Measurements from ENCODE around the gene CPEB2.

The CPEB2 gene

GRCh38 chr4:15012017-15012788 is 9.9 kb downstream of the CPEB2 start:
- H3K36me3 ChIP-seq (ENCODE audit: control insufficient read depth, insufficient read depth, low read length) = no peaks in the 10 kb centered on the region
- H3K27me3 ChIP-seq (ENCODE audit: control insufficient read depth, insufficient read depth, low read length) = no peaks in the 10 kb centered on the region
- no peaks in the 10 kb centered on the region for H3K4me1 ChIP-seq (ENCODE audit: control insufficient read depth, insufficient read depth, low read length)
- H3K4me3 ChIP-seq (ENCODE audit: low read length) = no peak overlapping the region
- H3K9ac ChIP-seq (ENCODE audit: low read length) = no peak overlapping the region
- no peaks in the 10 kb centered on the region for H3K9me3 ChIP-seq (ENCODE audit: control insufficient read depth, low read length)

GRCh38 chr4:15013585-15013984 is 11.3 kb downstream of the CPEB2 start:
- no peaks in the 10 kb centered on the region for H3K9me3 ChIP-seq (ENCODE audit: control insufficient read depth, low read length)
- no peaks in the 10 kb centered on the region for H3K4me1 ChIP-seq (ENCODE audit: control insufficient read depth, insufficient read depth, low read length)
- H3K4me3 ChIP-seq (ENCODE audit: low read length) = no peak overlapping the region
- no peak overlapping the region for H3K9ac ChIP-seq (ENCODE audit: low read length)
- H3K27me3 ChIP-seq (ENCODE audit: control insufficient read depth, insufficient read depth, low read length) = no peaks in the 10 kb centered on the region
- H3K36me3 ChIP-seq (ENCODE audit: control insufficient read depth, insufficient read depth, low read length) = no peaks in the 10 kb centered on the region

DNA sequence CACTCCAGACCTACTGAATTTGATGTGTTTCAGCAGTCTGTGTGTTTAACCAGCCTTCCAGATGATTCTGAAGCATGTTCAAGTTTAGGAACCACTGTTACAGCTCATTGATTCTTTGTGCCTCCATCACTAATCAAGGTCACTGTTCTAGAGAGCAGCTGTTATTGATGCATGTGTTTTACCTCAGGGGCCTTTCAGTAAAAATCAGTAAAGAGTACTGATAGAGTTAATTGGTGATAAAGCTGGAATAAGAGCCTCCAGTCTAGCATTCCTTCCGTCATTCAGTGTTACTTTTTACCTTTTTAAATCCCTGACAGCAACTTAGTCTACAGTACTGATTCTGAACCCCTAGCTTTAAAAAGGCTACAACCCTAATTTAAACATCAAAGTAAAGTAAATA is 12.9 kb downstream of the CPEB2 start:
- Histone ChIP-seq H3K4me3 (ENCODE audit: low read length) (no peak overlapping the region), H3K9ac (ENCODE audit: low read length) (no peak overlapping the region), H3K27me3 (ENCODE audit: control insufficient read depth, insufficient read depth, low read length) (no peaks in the 10 kb centered on the region), H3K9me3 (ENCODE audit: control insufficient read depth, low read length) (no peaks in the 10 kb centered on the region), H3K4me1 (ENCODE audit: control insufficient read depth, insufficient read depth, low read length) (no peaks in the 10 kb centered on the region), H3K36me3 (ENCODE audit: control insufficient read depth, insufficient read depth, low read length) (no peaks in the 10 kb centered on the region)

- Histone ChIP-seq H3K4me3 (ENCODE audit: low read length) (no peak overlapping the region), H3K27me3 (ENCODE audit: control insufficient read depth, insufficient read depth, low read length) (no peaks in the 10 kb centered on the region), H3K9me3 (ENCODE audit: control insufficient read depth, low read length) (no peaks in the 10 kb centered on the region), H3K9ac (ENCODE audit: low read length) (no peak overlapping the region), H3K4me1 (ENCODE audit: control insufficient read depth, insufficient read depth, low read length) (no peaks in the 10 kb centered on the region), H3K36me3 (ENCODE audit: control insufficient read depth, insufficient read depth, low read length) (no peaks in the 10 kb centered on the region)
Measured at GRCh38 chr4:15018361-15018760, 16.1 kb downstream of the CPEB2 start.

GRCh38 chr4:15020502-15021286 is 18.4 kb downstream of the CPEB2 start:
- Histone ChIP-seq H3K9ac (ENCODE audit: low read length) (no peak overlapping the region), H3K27me3 (ENCODE audit: control insufficient read depth, insufficient read depth, low read length) (no peaks in the 10 kb centered on the region), H3K4me3 (ENCODE audit: low read length) (no peak overlapping the region), H3K9me3 (ENCODE audit: control insufficient read depth, low read length) (no peaks in the 10 kb centered on the region), H3K4me1 (ENCODE audit: control insufficient read depth, insufficient read depth, low read length) (no peaks in the 10 kb centered on the region), H3K36me3 (ENCODE audit: control insufficient read depth, insufficient read depth, low read length) (no peaks in the 10 kb centered on the region)

- Histone ChIP-seq H3K4me3 (ENCODE audit: low read length) (no peak overlapping the region), H3K36me3 (ENCODE audit: control insufficient read depth, insufficient read depth, low read length) (no peaks in the 10 kb centered on the region), H3K27me3 (ENCODE audit: control insufficient read depth, insufficient read depth, low read length) (no peaks in the 10 kb centered on the region), H3K4me1 (ENCODE audit: control insufficient read depth, insufficient read depth, low read length) (no peaks in the 10 kb centered on the region), H3K9ac (ENCODE audit: low read length) (no peak overlapping the region), H3K9me3 (ENCODE audit: control insufficient read depth, low read length) (no peaks in the 10 kb centered on the region)
Measured at GRCh38 chr4:15021311-15021710, 19.0 kb downstream of the CPEB2 start.

DNA sequence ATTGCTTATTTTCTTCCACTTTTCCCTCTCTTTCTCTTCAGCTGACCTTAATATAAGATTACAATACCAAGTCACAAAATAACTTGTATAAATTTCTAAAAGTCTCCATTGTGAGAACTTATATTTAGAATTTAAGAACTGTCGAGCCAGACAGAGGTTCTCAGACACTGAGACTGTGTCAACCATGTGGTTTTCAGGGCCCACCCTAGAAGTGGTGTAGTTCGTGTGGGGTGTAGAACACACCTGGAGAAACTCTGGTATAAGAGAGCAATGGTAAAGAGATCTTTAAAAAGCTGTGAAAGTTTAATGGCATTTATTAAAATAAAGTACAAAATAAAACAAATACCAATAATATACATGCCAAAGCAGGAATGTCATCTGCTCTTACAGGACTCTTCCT is 19.7 kb downstream of the CPEB2 start:
- Histone ChIP-seq H3K4me3 (ENCODE audit: low read length) (no peak overlapping the region), H3K9ac (ENCODE audit: low read length) (no peak overlapping the region), H3K4me1 (ENCODE audit: control insufficient read depth, insufficient read depth, low read length) (no peaks in the 10 kb centered on the region), H3K9me3 (ENCODE audit: control insufficient read depth, low read length) (no peaks in the 10 kb centered on the region), H3K36me3 (ENCODE audit: control insufficient read depth, insufficient read depth, low read length) (no peaks in the 10 kb centered on the region), H3K27me3 (ENCODE audit: control insufficient read depth, insufficient read depth, low read length) (no peaks in the 10 kb centered on the region)

DNA sequence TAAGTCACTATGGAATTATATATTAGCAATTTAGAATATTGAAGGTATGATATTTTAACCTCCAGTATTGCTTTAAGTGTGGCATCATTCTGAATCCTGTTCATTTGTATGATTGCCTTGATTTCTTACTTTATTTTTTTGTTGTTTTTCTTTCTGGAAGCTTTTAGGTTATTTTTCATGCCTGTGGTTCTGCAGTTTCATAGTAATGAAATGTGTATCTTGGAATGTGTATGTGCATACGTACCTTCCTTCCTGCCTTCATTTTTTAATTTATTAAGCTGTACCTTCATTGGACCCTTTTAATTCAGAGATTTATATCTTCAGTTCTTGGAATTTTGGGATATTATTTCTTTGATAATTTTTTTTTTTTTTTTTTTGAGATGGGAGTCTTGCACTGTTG is 22.1 kb downstream of the CPEB2 start:
- H3K36me3 ChIP-seq (ENCODE audit: control insufficient read depth, insufficient read depth, low read length) = no peaks in the 10 kb centered on the region
- H3K4me3 ChIP-seq (ENCODE audit: low read length) = no peak overlapping the region
- no peaks in the 10 kb centered on the region for H3K4me1 ChIP-seq (ENCODE audit: control insufficient read depth, insufficient read depth, low read length)
- H3K9me3 ChIP-seq (ENCODE audit: control insufficient read depth, low read length) = no peaks in the 10 kb centered on the region
- no peak overlapping the region for H3K9ac ChIP-seq (ENCODE audit: low read length)
- no peaks in the 10 kb centered on the region for H3K27me3 ChIP-seq (ENCODE audit: control insufficient read depth, insufficient read depth, low read length)

DNA sequence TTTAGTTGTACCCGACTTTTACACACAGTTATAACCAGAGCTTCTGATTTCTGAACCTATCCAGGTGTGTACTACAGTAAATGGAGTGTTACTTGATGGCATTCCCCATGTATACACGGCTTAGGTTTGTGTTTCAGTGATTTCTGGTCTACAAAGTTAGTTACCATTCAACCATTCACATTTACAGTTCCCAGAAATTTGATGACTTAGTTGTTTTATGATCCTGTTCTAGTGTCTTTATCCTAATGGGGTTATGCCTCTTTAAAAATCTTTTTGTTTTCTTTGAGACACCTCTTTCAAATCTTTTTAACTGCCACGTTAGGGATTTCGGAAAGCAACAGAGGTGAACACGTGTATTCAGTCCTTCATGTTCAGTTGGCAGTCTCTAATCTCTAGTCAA is 23.4 kb downstream of the CPEB2 start:
- Histone ChIP-seq H3K4me3 (ENCODE audit: low read length) (no peak overlapping the region), H3K9me3 (ENCODE audit: control insufficient read depth, low read length) (no peaks in the 10 kb centered on the region), H3K9ac (ENCODE audit: low read length) (no peak overlapping the region), H3K27me3 (ENCODE audit: control insufficient read depth, insufficient read depth, low read length) (no peaks in the 10 kb centered on the region), H3K36me3 (ENCODE audit: control insufficient read depth, insufficient read depth, low read length) (no peaks in the 10 kb centered on the region), H3K4me1 (ENCODE audit: control insufficient read depth, insufficient read depth, low read length) (no peaks in the 10 kb centered on the region)

DNA sequence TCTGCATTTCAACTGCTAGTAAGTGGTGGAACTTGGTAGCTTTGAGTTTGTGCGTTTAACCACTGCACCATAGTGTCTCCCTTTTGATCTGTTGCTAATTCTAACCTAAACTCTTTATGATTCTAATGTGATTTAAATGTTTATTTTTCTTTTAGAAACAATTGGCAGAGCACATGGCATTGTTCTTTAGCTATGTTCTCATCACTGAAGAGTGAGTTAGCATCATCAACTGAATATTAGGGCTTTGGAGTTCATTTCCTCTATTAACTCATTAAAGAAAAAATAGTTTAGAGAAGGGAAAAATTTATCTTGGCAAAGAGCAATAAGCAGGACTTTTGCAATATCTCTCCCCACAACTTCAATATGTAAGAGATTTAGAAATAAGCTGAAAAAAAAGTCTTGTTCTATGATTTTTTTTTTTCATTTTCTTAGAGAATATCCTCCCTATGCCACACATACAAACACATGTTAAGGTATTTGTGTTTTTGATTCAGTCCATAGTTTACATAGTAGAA is 25.7 kb downstream of the CPEB2 start:
- no peak overlapping the region for H3K4me3 ChIP-seq (ENCODE audit: low read length)
- no peaks in the 10 kb centered on the region for H3K36me3 ChIP-seq (ENCODE audit: control insufficient read depth, insufficient read depth, low read length)

DNA sequence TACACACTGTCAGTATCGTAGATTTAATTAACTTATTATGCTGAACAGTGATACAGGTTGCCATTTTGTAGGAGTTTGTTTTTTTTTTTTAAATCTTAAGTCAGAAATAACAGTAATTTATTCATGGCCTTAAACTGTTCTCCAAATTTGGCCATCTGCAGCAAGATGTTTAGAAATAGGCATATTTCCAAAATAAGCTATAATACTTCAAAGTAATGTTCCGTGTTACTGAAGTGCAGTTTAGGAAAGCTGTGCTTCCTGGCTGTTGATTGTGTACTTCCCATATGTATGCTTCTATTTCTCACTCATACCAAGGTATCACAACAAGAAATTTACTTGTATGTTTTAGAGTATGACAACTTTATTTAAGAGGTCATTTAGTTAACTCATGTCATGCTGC is 28.9 kb downstream of the CPEB2 start:
- Histone ChIP-seq H3K9me3 (ENCODE audit: control insufficient read depth, low read length) (no peaks in the 10 kb centered on the region), H3K4me3 (ENCODE audit: low read length) (no peak overlapping the region), H3K9ac (ENCODE audit: low read length) (no peak overlapping the region), H3K27me3 (ENCODE audit: control insufficient read depth, insufficient read depth, low read length) (no peaks in the 10 kb centered on the region), H3K4me1 (ENCODE audit: control insufficient read depth, insufficient read depth, low read length) (no peaks in the 10 kb centered on the region), H3K36me3 (ENCODE audit: control insufficient read depth, insufficient read depth, low read length) (no peaks in the 10 kb centered on the region)

More for the DNA sequence above, 25.7 kb downstream of the CPEB2 start:
- Histone ChIP-seq H3K9ac (ENCODE audit: low read length) (no peak overlapping the region), H3K27me3 (ENCODE audit: control insufficient read depth, insufficient read depth, low read length) (no peaks in the 10 kb centered on the region), H3K4me1 (ENCODE audit: control insufficient read depth, insufficient read depth, low read length) (no peaks in the 10 kb centered on the region), H3K9me3 (ENCODE audit: control insufficient read depth, low read length) (no peaks in the 10 kb centered on the region)

DNA sequence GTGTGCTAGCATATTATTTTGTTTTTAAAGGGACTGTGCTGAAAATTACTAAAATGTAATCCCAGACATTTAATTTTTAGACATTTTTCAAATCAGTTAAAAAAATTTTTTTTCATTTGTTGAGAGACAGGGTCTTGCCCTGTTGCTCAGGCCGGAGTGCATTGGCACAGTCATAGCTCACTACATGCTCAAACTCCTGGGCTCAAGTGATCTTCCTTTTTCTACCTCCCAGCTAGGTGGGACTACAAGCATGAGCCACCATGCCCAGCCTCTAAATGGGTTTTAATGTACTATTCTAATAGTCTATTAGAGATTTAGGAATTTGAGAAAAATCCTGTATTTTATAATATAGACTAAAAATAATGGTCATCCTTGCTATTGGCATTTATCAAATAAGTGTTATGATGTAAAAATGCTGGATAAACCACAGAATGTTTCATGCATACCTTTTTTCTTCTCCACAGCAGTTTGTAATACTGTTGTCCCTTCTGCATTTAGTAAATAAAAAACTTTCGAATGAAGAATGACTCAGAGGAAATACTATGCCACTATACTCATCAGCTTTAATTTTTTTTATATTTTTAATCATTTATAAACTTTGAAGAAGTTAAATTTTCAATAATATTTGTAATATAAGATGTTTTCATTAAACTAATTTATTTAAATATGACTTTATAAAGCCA is 29.9 kb downstream of the CPEB2 start:
- H3K9me3 ChIP-seq (ENCODE audit: control insufficient read depth, low read length) = no peaks in the 10 kb centered on the region
- no peaks in the 10 kb centered on the region for H3K27me3 ChIP-seq (ENCODE audit: control insufficient read depth, insufficient read depth, low read length)
- H3K4me3 ChIP-seq (ENCODE audit: low read length) = no peak overlapping the region
- H3K9ac ChIP-seq (ENCODE audit: low read length) = no peak overlapping the region
- no peaks in the 10 kb centered on the region for H3K4me1 ChIP-seq (ENCODE audit: control insufficient read depth, insufficient read depth, low read length)
- H3K36me3 ChIP-seq (ENCODE audit: control insufficient read depth, insufficient read depth, low read length) = no peaks in the 10 kb centered on the region

Measured in mucosa of stomach (tissue), 1 donor.